Heart left ventricle (tissue), 16 donors: ENCODE results near the gene ARVCF. TPM values are rescaled to one million over a fixed set of nuclear protein-coding genes. Genes with fewer than 3 reads are reported as not detected.
A peak's percentile ranks its signal among the peaks of the same experiment; 100 is the strongest.

ENCODE experiments used
- ATAC-seq, 4 donors: fragments of 200-7000 bp; cut with Tn5 transposase; one replicate each; pipeline ENCODE4 v1.9.1; 2020 to 2022; ENCODE audit warnings: moderate library complexity in 4 of 4, mild to moderate bottlenecking in 3 of 4, moderate number of reproducible peaks in 1 of 4
- DNase-seq, 5 donors: peaks; one replicate each; pipeline ENCODE4 v3.0.0-alpha.2; 2020
- H3K27ac ChIP-seq, 12 donors: fragments of 200-600 bp; sonication (generic) in 4 of 12; one replicate each; pipeline versions ENCODE4 v1.5.0 to v1.8.0; 2016 to 2022; ENCODE audit warnings: mild to moderate bottlenecking in 2 of 12
- H3K27me3 ChIP-seq, 9 donors: fragments of 200-600 bp; sonication (generic) in 2 of 9; one replicate each; pipeline versions ENCODE4 v1.5.1 to v1.8.0; 2016 to 2022; ENCODE audit warnings: mild to moderate bottlenecking in 3 of 9
- H3K36me3 ChIP-seq, 9 donors: fragments of 200-600 bp; sonication (generic) in 2 of 9; one replicate each; pipeline versions ENCODE4 v1.5.0 to v1.8.0; 2018 to 2022; ENCODE audit warnings: mild to moderate bottlenecking in 2 of 9
- H3K4me1 ChIP-seq, 12 donors: fragments of 200-600 bp; sonication (generic) in 4 of 12; one replicate each; pipeline versions ENCODE4 v1.5.0 to v1.8.0; 2016 to 2022; ENCODE audit warnings: mild to moderate bottlenecking in 3 of 12
- H3K4me3 ChIP-seq, 12 donors: fragments of 200-600 bp; sonication (generic) in 4 of 12; one replicate each; pipeline versions ENCODE4 v1.5.0 to v1.8.0; 2017 to 2022; ENCODE audit warnings: mild to moderate bottlenecking in 9 of 12, moderate library complexity in 4 of 12
- H3K9me3 ChIP-seq, 12 donors: fragments of 200-600 bp; sonication (generic) in 4 of 12; one replicate each; pipeline versions ENCODE4 v1.5.0 to v1.8.0; 2016 to 2022; ENCODE audit warnings: mild to moderate bottlenecking in 1 of 12
- CTCF ChIP-seq, 12 donors: fragments of 200-600 bp; sonication (generic) in 4 of 12; IDR thresholded peaks; one replicate each; pipeline versions ENCODE4 v1.5.0 to v1.8.0; 2018 to 2022; ENCODE audit warnings: antibody characterized with exemption in 12 of 12, mild to moderate bottlenecking in 5 of 12
- POLR2A ChIP-seq, 2 donors: fragments of 450-650 bp; IDR thresholded peaks; one replicate each; pipeline ENCODE4 v1.6.1; 2017; ENCODE audit warnings: antibody characterized with exemption in 2 of 2, mild to moderate bottlenecking in 2 of 2, moderate library complexity in 2 of 2
- WGBS, 4 donors: extraction: QIAGEN DNeasy Blood & Tissue Kit in 2 of 4; methylation state at CpG; one replicate each; pipeline versions ENCODE4 v1.1.5 to v1.1.7; 2013 to 2018; 5-methylcytosine and 5-hydroxymethylcytosine counted together
- intact Hi-C, 10 donors: fragments of 100-400 bp; cut with DNase I; formaldehyde crosslinking; loops; one replicate each; pipeline versions ENCODE4 v1.11.1 to v1.14.2; 2022
- polyA plus RNA-seq, 2 donors: library from polyadenylated mRNA; stranded (reverse); fragments of 200-250 nt; gene quantifications; one replicate each; pipeline ENCODE4 v1.2.3, GENCODE V29; 2013
- total RNA-seq, 9 donors: library from RNA; depleted of rRNA in 2 of 9; stranded (reverse); fragments of >200 nt in 2 of 9; fragmentation: NEBNext Ultra II Directional in 3 of 9; extraction: Animal tissue kit (Norgen Biotek cat#: 25700) in 3 of 9; gene quantifications; one replicate each; pipeline versions ENCODE4 v1.1.0 to v1.2.4, GENCODE V29; 2016 to 2023
- donor health status: ischemic (EF 13 %, LVEDD 7.1; RV severe dilation, severe dysfunction).
- donor health status: healthy with polysubstance abuse.
- donor health status: DM: no; HTN: yes; CAD: no.
- donor health status: DM: no; HTN: no; CAD: no.
- donor health status: ischemic (EF 25% LVEDD 6.9; RV normal size, moderate dysfunction).
- donor health status: ischemic (EF 25% LVEDD 5.7; RV mildly dilated, moderate dysfunction).
- donor health status: healthy.
- donor health status: DM: yes; HTN: yes; CAD: no.
- donor health status: ischemic (EF 35%, LVEDD 5.7; RV mildly dilated, moderate dysfunction).
- donor health status: nonischemic (EF 11% LVEDD 7.7; RV severe dilation, severe dysfunction).
- donor health status: DM: yes; HTN: yes; CAD: no.
- donor health status: PGD.
- donor health status: ischemic (EF 29% LVEDD 5.4; RV normal size, mild dysfunction).
- donor health status: nonischemic (EF 23%, LVEDD 6.1; RV moderate dilation, normal function).

ARVCF gene
- total and polyA plus RNA-seq, 11 donors: 21.2 to 46.6 (median 33.3) TPM

- Histone ChIP-seq H3K4me3 (no peak overlapping the region), H3K27ac (no peak overlapping the region), H3K27me3 (no peaks in the 10 kb centered on the region), H3K9me3 (no peaks in the 10 kb centered on the region), H3K4me1 (peaks cover 0 to 13% (median 0%) of the 10 kb centered on the region in 12 donors), H3K36me3 (peaks cover 0 to 90% (median 83%) of the 10 kb centered on the region in 9 donors)
- ATAC-seq: peak in 3 of 4 donors; percentile 14 to 52 (median 31)
- TF ChIP-seq CTCF (IDR thresholded peaks at IDR 0.05) (no peak), POLR2A (IDR thresholded peaks at IDR 0.05) (no peak)
- WGBS, 4 donors: 72 to 82% (median 75%) methylated on average over 10 of the region's 10 CpGs
- no peak for DNase-seq
- intact Hi-C loops: no loop called here
Observed at GRCh38 chr22:20044495-20045151, 28.0 kb upstream of the ARVCF start.

- intact Hi-C loops: no loop called here
- peaks cover 0 to 13% (median 0%) of the 10 kb centered on the region in 12 donors for H3K4me1 ChIP-seq
- H3K9me3 ChIP-seq: no peaks in the 10 kb centered on the region
- no peak overlapping the region for H3K27ac ChIP-seq
- ATAC-seq (no peak), DNase-seq (no peak)
- H3K27me3 ChIP-seq: no peaks in the 10 kb centered on the region
- TF ChIP-seq CTCF (IDR thresholded peaks at IDR 0.05): no peak
- no peak for TF ChIP-seq POLR2A (IDR thresholded peaks at IDR 0.05)
- peaks cover 0 to 90% (median 83%) of the 10 kb centered on the region in 9 donors for H3K36me3 ChIP-seq
- WGBS, 4 donors: 86 to 100% (median 94%) methylated on average over 3 to 7 of the region's 7 CpGs
- no peak overlapping the region for H3K4me3 ChIP-seq
Observed at GRCh38 chr22:20043997-20044342, 27.3 kb upstream of the ARVCF start.

GRCh38 chr22:20043057-20043996, 26.7 kb upstream of the ARVCF start:
- no peak for ATAC-seq
- Histone ChIP-seq H3K4me3 (no peak overlapping the region), H3K27ac (no peak overlapping the region), H3K36me3 (peaks cover 0 to 91% (median 87%) of the 10 kb centered on the region in 9 donors), H3K9me3 (no peaks in the 10 kb centered on the region), H3K4me1 (peaks cover 0 to 13% (median 0%) of the 10 kb centered on the region in 12 donors), H3K27me3 (no peaks in the 10 kb centered on the region)
- TF ChIP-seq POLR2A (IDR thresholded peaks at IDR 0.05): no peak
- TF ChIP-seq CTCF (IDR thresholded peaks at IDR 0.05): no peak
- intact Hi-C loops: no loop called here
- WGBS, 4 donors: 92 to 96% (median 93%) methylated on average over 26 of the region's 26 CpGs
- no peak for DNase-seq
